ENCODE results near the gene UPK3A. TPM values are rescaled to one million over a fixed set of nuclear protein-coding genes. Genes with fewer than 3 reads are reported as not detected.

UPK3A gene
- total RNA-seq, 6 experiments from 2014 or later = not detected

DNA sequence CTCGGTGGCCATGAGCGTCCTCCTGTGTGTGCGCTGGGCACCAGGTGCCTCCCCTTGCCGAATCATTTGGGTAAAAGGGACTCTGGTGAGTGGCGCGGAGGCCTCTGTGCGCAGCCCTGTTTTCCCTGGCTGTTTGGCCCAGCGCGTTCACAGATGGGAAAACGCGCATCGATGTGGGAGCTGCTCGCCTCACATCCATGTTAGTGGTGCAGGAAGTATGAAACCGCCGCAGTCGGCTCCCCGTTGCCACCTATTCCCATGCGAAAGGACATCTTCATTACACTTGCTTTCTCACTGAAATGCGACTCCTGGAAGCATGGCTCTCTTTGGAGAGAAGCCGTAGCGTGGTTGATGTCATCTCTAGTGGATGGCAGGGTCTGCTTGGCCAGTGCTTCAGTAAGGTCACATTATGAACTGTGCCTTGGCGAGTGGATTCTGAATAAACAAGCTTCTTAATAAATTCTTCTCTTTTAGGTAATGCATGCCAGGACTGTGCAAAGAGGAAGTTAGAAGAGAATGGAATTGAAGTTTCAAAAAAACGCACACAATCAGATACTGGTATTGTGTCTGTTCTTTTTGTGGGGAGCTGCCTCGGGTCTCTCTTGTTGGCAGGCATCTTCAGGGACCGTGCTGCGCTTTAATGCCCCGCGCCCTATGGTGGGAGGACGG, 51.2 kb downstream of the UPK3A start:
- Mint-ChIP-seq H3K4me1 (ENCODE audit: low read depth) (no peaks in the 10 kb centered on the region), H3K4me3 (no peak overlapping the region), H3K27ac (no peak overlapping the region), H3K9me3 (no peaks in the 10 kb centered on the region), H3K27me3 (ENCODE audit: insufficient read depth) (no peaks in the 10 kb centered on the region; the same call in none of the 2 replicates), H3K36me3 (ENCODE audit: low read depth) (peaks cover 23% of the 10 kb centered on the region; the same call in 1 of the 2 replicates)
- DNase-seq = no peak
- TF ChIP-seq CTCF (IDR thresholded peaks at IDR 0.05) = no peak

DNA sequence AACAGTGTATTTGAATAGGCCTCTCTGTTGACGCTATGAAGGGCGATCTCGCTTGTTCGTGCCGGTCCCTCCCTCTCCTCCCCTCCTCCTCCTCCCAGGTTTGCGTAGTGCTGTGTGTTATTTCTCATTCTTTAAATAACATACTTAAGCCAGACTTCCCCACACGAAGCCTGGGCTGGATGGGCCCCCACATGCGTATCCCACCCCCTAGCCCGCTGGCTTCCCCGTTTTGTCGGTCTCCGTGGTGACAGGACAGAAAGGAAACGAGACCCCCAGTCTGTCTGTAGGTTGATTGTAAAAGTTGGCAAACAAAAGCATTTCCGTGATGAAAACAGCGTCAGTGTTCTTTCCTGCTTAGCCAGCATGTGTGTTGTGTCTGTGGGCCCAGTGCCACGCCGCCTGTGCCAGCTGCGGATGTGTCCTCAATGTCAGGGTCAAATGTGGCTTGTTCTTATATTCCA, 52.3 kb downstream of the UPK3A start:
- H3K36me3 Mint-ChIP-seq (ENCODE audit: low read depth) = peaks cover 23% of the 10 kb centered on the region; the same call in 1 of the 2 replicates
- no peaks in the 10 kb centered on the region for H3K9me3 Mint-ChIP-seq
- TF ChIP-seq CTCF (IDR thresholded peaks at IDR 0.05) = no peak
- no peak overlapping the region for H3K4me3 Mint-ChIP-seq
- H3K4me1 Mint-ChIP-seq (ENCODE audit: low read depth) = no peaks in the 10 kb centered on the region
- H3K27ac Mint-ChIP-seq = no peak overlapping the region
- H3K27me3 Mint-ChIP-seq (ENCODE audit: insufficient read depth) = no peaks in the 10 kb centered on the region; the same call in none of the 2 replicates
- no peak for DNase-seq

GRCh38 chr22:45337536-45337935, 52.8 kb downstream of the UPK3A start:
- Mint-ChIP-seq H3K36me3 (ENCODE audit: low read depth) (peaks cover 23% of the 10 kb centered on the region; the same call in 1 of the 2 replicates), H3K4me3 (no peak overlapping the region), H3K9me3 (no peaks in the 10 kb centered on the region), H3K27me3 (ENCODE audit: insufficient read depth) (no peaks in the 10 kb centered on the region; the same call in none of the 2 replicates), H3K27ac (no peak overlapping the region), H3K4me1 (ENCODE audit: low read depth) (no peaks in the 10 kb centered on the region)
- TF ChIP-seq CTCF (IDR thresholded peaks at IDR 0.05) = no peak
- no peak for DNase-seq

DNA sequence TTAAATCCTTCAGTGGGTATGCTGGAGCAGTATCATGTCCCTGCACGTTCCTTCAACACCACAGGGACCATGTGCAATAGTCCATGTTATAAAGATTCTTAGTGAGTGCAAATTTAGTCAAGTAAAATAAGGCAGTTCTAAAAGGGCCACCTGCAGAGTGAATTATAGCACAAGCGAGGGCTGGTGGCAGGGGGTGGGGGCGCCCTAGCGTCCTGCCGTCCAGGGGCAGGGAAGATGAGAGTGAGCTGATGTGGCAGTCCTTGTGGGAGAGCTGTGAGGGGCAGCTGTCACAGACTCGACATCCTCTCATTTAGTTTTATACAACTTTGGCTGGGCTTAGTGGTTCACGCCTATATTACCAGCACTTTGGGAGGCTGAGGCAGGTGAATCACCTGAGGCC, 54.0 kb downstream of the UPK3A start:
- Mint-ChIP-seq H3K4me1 (ENCODE audit: low read depth) (no peaks in the 10 kb centered on the region), H3K27me3 (ENCODE audit: insufficient read depth) (no peaks in the 10 kb centered on the region; the same call in none of the 2 replicates), H3K36me3 (ENCODE audit: low read depth) (peaks cover 23% of the 10 kb centered on the region; the same call in 1 of the 2 replicates), H3K9me3 (no peaks in the 10 kb centered on the region), H3K27ac (no peak overlapping the region), H3K4me3 (no peak overlapping the region)
- no peak for DNase-seq
- TF ChIP-seq CTCF (IDR thresholded peaks at IDR 0.05) = no peak

DNA sequence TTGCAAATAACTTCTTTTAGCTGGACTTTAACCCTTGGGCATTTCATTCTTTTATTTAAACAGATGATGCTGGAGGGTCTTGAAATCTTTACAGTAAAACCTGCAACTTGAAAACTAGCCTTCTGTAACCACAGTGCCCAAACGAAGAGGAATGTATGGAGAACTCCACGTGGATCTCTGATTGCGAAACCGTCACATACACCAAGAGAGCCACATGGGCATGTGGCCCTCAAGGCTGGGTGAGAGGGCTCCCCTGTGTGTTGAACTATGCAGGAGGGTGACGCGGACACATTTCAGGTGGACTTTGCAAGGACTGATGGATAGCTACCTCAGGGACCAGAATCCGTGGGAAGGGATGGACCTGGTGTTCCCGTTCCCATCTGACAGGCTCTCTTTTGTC, 55.6 kb downstream of the UPK3A start:
- TF ChIP-seq CTCF (IDR thresholded peaks at IDR 0.05) = no peak
- Mint-ChIP-seq H3K36me3 (ENCODE audit: low read depth) (peaks cover 31% of the 10 kb centered on the region; the same call in 1 of the 2 replicates), H3K27ac (no peak overlapping the region; the same call in 1 of the 2 replicates), H3K4me3 (no peak overlapping the region), H3K4me1 (ENCODE audit: low read depth) (no peaks in the 10 kb centered on the region), H3K9me3 (no peaks in the 10 kb centered on the region), H3K27me3 (ENCODE audit: insufficient read depth) (no peaks in the 10 kb centered on the region; the same call in none of the 2 replicates)
- DNase-seq = no peak

Measured in HFFc6 (cell line).